Measurements from ENCODE around the gene GPC3.

- no peak for TF ChIP-seq CTCF (conservative IDR thresholded peaks at IDR 0.05)
- no peak for TF ChIP-seq EZH2 (IDR thresholded peaks at IDR 0.05; ENCODE audit: low read depth)
Measured at GRCh38 chrX:133985967-133986683, 731 bp upstream of the GPC3 start.
